GM21723 (cell line): Measurements from ENCODE around the gene AQP3.
"Not testable (repeated sequence)": the region's sequence is repeated elsewhere in the genome, so short reads cannot be mapped to it uniquely, and the experiment has no call there.

Experiments used
- ATAC-seq: cut with Tn5 transposase; IDR thresholded peaks from one replicate; pipeline ENCODE4 v1.9.1; 2021; ENCODE audit warnings: mild to moderate bottlenecking, moderate library complexity; ENCODE audit not compliant: unreplicated experiment

Gene AQP3

GRCh38 chr9:33419708-33420303 is 27.6 kb downstream of the AQP3 start:
- ATAC-seq = no peak

- no peak for ATAC-seq
Observed at GRCh38 chr9:33418090-33418489, 29.3 kb downstream of the AQP3 start.

- ATAC-seq = no peak
Observed at GRCh38 chr9:33416996-33417395, 30.4 kb downstream of the AQP3 start.

GRCh38 chr9:33415501-33416038 is 31.8 kb downstream of the AQP3 start:
- no peak for ATAC-seq

GRCh38 chr9:33414889-33415500 is 32.4 kb downstream of the AQP3 start:
- ATAC-seq = no peak

GRCh38 chr9:33414268-33414667 is 33.1 kb downstream of the AQP3 start:
- ATAC-seq = no peak

GRCh38 chr9:33408087-33408486 is 39.3 kb downstream of the AQP3 start:
- no peak for ATAC-seq

- no peak for ATAC-seq
Observed at GRCh38 chr9:33407061-33407460, 40.3 kb downstream of the AQP3 start.

- ATAC-seq = no peak
Observed at GRCh38 chr9:33404788-33405362, 42.5 kb downstream of the AQP3 start.

- no peak for ATAC-seq
Observed at GRCh38 chr9:33403941-33404787, 43.2 kb downstream of the AQP3 start.

GRCh38 chr9:33402371-33402770 is 45.0 kb downstream of the AQP3 start, which contains the start of gene AQP7:
TSS of gene AQP7 (minus strand) at chr9:33402568. CDS start at chr9:33401262, 1,306 bp downstream.
- ATAC-seq = not testable (repeated sequence)

- not testable (repeated sequence) for ATAC-seq
Observed at GRCh38 chr9:33401809-33402208, 45.6 kb downstream of the AQP3 start.

- not testable (repeated sequence) for ATAC-seq
Observed at GRCh38 chr9:33399047-33399446, 48.3 kb downstream of the AQP3 start.

GRCh38 chr9:33397801-33398200 is 49.6 kb downstream of the AQP3 start:
- not testable (repeated sequence) for ATAC-seq

GRCh38 chr9:33395159-33395879 is 52.1 kb downstream of the AQP3 start:
- not testable (repeated sequence) for ATAC-seq

GRCh38 chr9:33393986-33394385 is 53.4 kb downstream of the AQP3 start:
- ATAC-seq = not testable (repeated sequence)

- ATAC-seq = no peak
Observed at GRCh38 chr9:33393581-33393980, 53.8 kb downstream of the AQP3 start.

GRCh38 chr9:33392591-33393021 is 54.8 kb downstream of the AQP3 start:
- not testable (repeated sequence) for ATAC-seq
